RWPE1 (cell line): ENCODE measurements around the gene OR2C1.

ENCODE experiments used
- CTCF ChIA-PET: fragments of 350-600 bp; sonication (Branson Sonifier 250); formaldehyde crosslinking; extraction: SDS; loops from one replicate; lab custom pipeline; 2021; lab: Yijun Ruan, JAX
- POLR2A ChIA-PET: fragments of 400-600 bp; formaldehyde crosslinking; extraction: SDS; loops from one replicate; lab custom pipeline; 2020; ENCODE audit warnings: antibody characterized with exemption; ENCODE audit not compliant: low non-redundant PET; lab: Yijun Ruan, JAX
- DNase-seq: peaks from one replicate; pipeline ENCODE4 v3.0.0; 2012; ENCODE audit warnings: low spot score
- H3K27ac ChIP-seq: fragments of 450-650 bp; 2 replicates; pipeline ENCODE4 v1.5.1; 2017
- CTCF ChIP-seq: fragments of 450-650 bp; conservative IDR thresholded peaks from 2 replicates; pipeline ENCODE4 v1.5.1; 2017; ENCODE audit warnings: low read depth, mild to moderate bottlenecking

OR2C1 gene

GRCh38 chr16:3328104-3328503 lies 27.6 kb upstream of the OR2C1 start:
- DNase-seq, result no peak
- CTCF ChIA-PET, result no interaction called here
- POLR2A ChIA-PET, result no interaction called here

GRCh38 chr16:3328643-3329042 lies 27.0 kb upstream of the OR2C1 start:
- CTCF ChIA-PET, result no interaction called here
- no peak for DNase-seq
- POLR2A ChIA-PET, result no interaction called here
- no peak overlapping the region for H3K27ac ChIP-seq
- no peak for TF ChIP-seq CTCF

More at GRCh38 chr16:3328104-3328503, 27.6 kb upstream of the OR2C1 start:
- no peak overlapping the region for H3K27ac ChIP-seq
- TF ChIP-seq CTCF, result no peak

GRCh38 chr16:3346041-3346440 lies 9.6 kb upstream of the OR2C1 start:
- CTCF ChIA-PET, result no interaction called here
- H3K27ac ChIP-seq, result no peak overlapping the region
- POLR2A ChIA-PET, result no interaction called here
- no peak for TF ChIP-seq CTCF
- DNase-seq, result no peak

- CTCF ChIA-PET, result no interaction called here
- POLR2A ChIA-PET, result no interaction called here
- TF ChIP-seq CTCF, result no peak
- no peak overlapping the region for H3K27ac ChIP-seq
- no peak for DNase-seq
Observed at GRCh38 chr16:3347586-3347985, 8.1 kb upstream of the OR2C1 start.

GRCh38 chr16:3348547-3349167 lies 7.0 kb upstream of the OR2C1 start:
- no peak overlapping the region for H3K27ac ChIP-seq
- TF ChIP-seq CTCF, result no peak
- ChIA-PET CTCF (no interaction called here), POLR2A (no interaction called here)
- DNase-seq, result no peak

- CTCF ChIA-PET, result no interaction called here
Observed at GRCh38 chr16:3349175-3349574, 6.5 kb upstream of the OR2C1 start.

More at GRCh38 chr16:3349175-3349574, 6.5 kb upstream of the OR2C1 start:
- H3K27ac ChIP-seq, result no peak overlapping the region
- no peak for DNase-seq
- TF ChIP-seq CTCF, result no peak
- POLR2A ChIA-PET, result no interaction called here
